Measurements from ENCODE around the gene PML.
A peak's percentile ranks its signal among the peaks of the same experiment; 100 is the strongest.

PML gene

GRCh38 chr15:73994413-73994883 is at the start of gene PML:
TSS of gene PML (plus strand) at chr15:73994716. CDS start at chr15:73994813, 97 bp downstream.
- peaks cover 65 to 73% of the 10 kb centered on the region in 2 donors for H3K4me1 ChIP-seq (ENCODE audit: control insufficient read depth in 1 of 2, insufficient read depth in 2 of 2, low read length in 2 of 2)
- peak within 1 kb of the TSS; percentile 87 for H3K27ac ChIP-seq (ENCODE audit: low read depth, low read length)
- no peaks in the 10 kb centered on the region for H3K27me3 ChIP-seq (ENCODE audit: control insufficient read depth in 1 of 2, insufficient read depth in 2 of 2, low read length in 2 of 2)
- no peaks in the 10 kb centered on the region for H3K9me3 ChIP-seq (ENCODE audit: control insufficient read depth in 1 of 2, low read length in 2 of 2)
- H3K4me3 ChIP-seq (ENCODE audit: low read depth in 1 of 2, low read length in 2 of 2), result peak within 1 kb of the TSS; percentile 92 to 98
- peak within 1 kb of the TSS; percentile 95 to 98 for H3K9ac ChIP-seq (ENCODE audit: low read depth in 1 of 2, low read length in 2 of 2)
- H3K36me3 ChIP-seq (ENCODE audit: control insufficient read depth in 1 of 2, insufficient read depth in 2 of 2, low read length in 2 of 2), result peaks cover 0 to 12% of the 10 kb centered on the region in 2 donors

GRCh38 chr15:73945130-73945508 is 49.4 kb upstream of the PML start:
- H3K9me3 ChIP-seq (ENCODE audit: control insufficient read depth in 1 of 2, low read length in 2 of 2), result no peaks in the 10 kb centered on the region
- no peaks in the 10 kb centered on the region for H3K27me3 ChIP-seq (ENCODE audit: control insufficient read depth in 1 of 2, insufficient read depth in 2 of 2, low read length in 2 of 2)
- no peak overlapping the region for H3K27ac ChIP-seq (ENCODE audit: low read depth, low read length)
- no peak overlapping the region for H3K4me3 ChIP-seq (ENCODE audit: low read depth in 1 of 2, low read length in 2 of 2)
- H3K36me3 ChIP-seq (ENCODE audit: control insufficient read depth in 1 of 2, insufficient read depth in 2 of 2, low read length in 2 of 2), result peaks cover 0 to 4% of the 10 kb centered on the region in 2 donors
- no peak overlapping the region for H3K9ac ChIP-seq (ENCODE audit: low read depth in 1 of 2, low read length in 2 of 2)
- H3K4me1 ChIP-seq (ENCODE audit: control insufficient read depth in 1 of 2, insufficient read depth in 2 of 2, low read length in 2 of 2), result peaks cover 5 to 7% of the 10 kb centered on the region in 2 donors

- no peak overlapping the region for H3K27ac ChIP-seq (ENCODE audit: low read depth, low read length)
- H3K4me1 ChIP-seq (ENCODE audit: control insufficient read depth in 1 of 2, insufficient read depth in 2 of 2, low read length in 2 of 2), result peaks cover 2 to 4% of the 10 kb centered on the region in 2 donors
- peaks cover 0 to 4% of the 10 kb centered on the region in 2 donors for H3K36me3 ChIP-seq (ENCODE audit: control insufficient read depth in 1 of 2, insufficient read depth in 2 of 2, low read length in 2 of 2)
- H3K4me3 ChIP-seq (ENCODE audit: low read depth in 1 of 2, low read length in 2 of 2), result no peak overlapping the region
- no peak overlapping the region for H3K9ac ChIP-seq (ENCODE audit: low read depth in 1 of 2, low read length in 2 of 2)
- H3K27me3 ChIP-seq (ENCODE audit: control insufficient read depth in 1 of 2, insufficient read depth in 2 of 2, low read length in 2 of 2), result no peaks in the 10 kb centered on the region
- no peaks in the 10 kb centered on the region for H3K9me3 ChIP-seq (ENCODE audit: control insufficient read depth in 1 of 2, low read length in 2 of 2)
These were observed 48.3 kb upstream of the PML start for GRCh38 chr15:73946046-73946721.

- no peak overlapping the region for H3K9ac ChIP-seq (ENCODE audit: low read depth in 1 of 2, low read length in 2 of 2)
These were observed 47.6 kb upstream of the PML start for GRCh38 chr15:73946795-73947370.

GRCh38 chr15:73947651-73948050 is 46.9 kb upstream of the PML start:
- H3K4me1 ChIP-seq (ENCODE audit: control insufficient read depth in 1 of 2, insufficient read depth in 2 of 2, low read length in 2 of 2), result peaks cover 9 to 15% of the 10 kb centered on the region in 2 donors
- peaks cover 0 to 4% of the 10 kb centered on the region in 2 donors for H3K36me3 ChIP-seq (ENCODE audit: control insufficient read depth in 1 of 2, insufficient read depth in 2 of 2, low read length in 2 of 2)
- H3K27me3 ChIP-seq (ENCODE audit: control insufficient read depth in 1 of 2, insufficient read depth in 2 of 2, low read length in 2 of 2), result no peaks in the 10 kb centered on the region
- no peaks in the 10 kb centered on the region for H3K9me3 ChIP-seq (ENCODE audit: control insufficient read depth in 1 of 2, low read length in 2 of 2)
- H3K27ac ChIP-seq (ENCODE audit: low read depth, low read length), result no peak overlapping the region
- H3K4me3 ChIP-seq (ENCODE audit: low read depth in 1 of 2, low read length in 2 of 2), result no peak overlapping the region
- no peak overlapping the region for H3K9ac ChIP-seq (ENCODE audit: low read depth in 1 of 2, low read length in 2 of 2)

More at GRCh38 chr15:73946795-73947370, 47.6 kb upstream of the PML start:
- no peaks in the 10 kb centered on the region for H3K27me3 ChIP-seq (ENCODE audit: control insufficient read depth in 1 of 2, insufficient read depth in 2 of 2, low read length in 2 of 2)
- H3K36me3 ChIP-seq (ENCODE audit: control insufficient read depth in 1 of 2, insufficient read depth in 2 of 2, low read length in 2 of 2), result peaks cover 0 to 4% of the 10 kb centered on the region in 2 donors
- no peak overlapping the region for H3K27ac ChIP-seq (ENCODE audit: low read depth, low read length)
- no peaks in the 10 kb centered on the region for H3K9me3 ChIP-seq (ENCODE audit: control insufficient read depth in 1 of 2, low read length in 2 of 2)
- H3K4me1 ChIP-seq (ENCODE audit: control insufficient read depth in 1 of 2, insufficient read depth in 2 of 2, low read length in 2 of 2), result peaks cover 9% of the 10 kb centered on the region in 2 donors
- no peak overlapping the region for H3K4me3 ChIP-seq (ENCODE audit: low read depth in 1 of 2, low read length in 2 of 2)

- Histone ChIP-seq H3K4me1 (ENCODE audit: control insufficient read depth in 1 of 2, insufficient read depth in 2 of 2, low read length in 2 of 2) (peaks cover 9 to 15% of the 10 kb centered on the region in 2 donors), H3K9ac (ENCODE audit: low read depth in 1 of 2, low read length in 2 of 2) (no peak overlapping the region), H3K27me3 (ENCODE audit: control insufficient read depth in 1 of 2, insufficient read depth in 2 of 2, low read length in 2 of 2) (no peaks in the 10 kb centered on the region), H3K36me3 (ENCODE audit: control insufficient read depth in 1 of 2, insufficient read depth in 2 of 2, low read length in 2 of 2) (peaks cover 0 to 4% of the 10 kb centered on the region in 2 donors), H3K27ac (ENCODE audit: low read depth, low read length) (no peak overlapping the region), H3K4me3 (ENCODE audit: low read depth in 1 of 2, low read length in 2 of 2) (no peak overlapping the region), H3K9me3 (ENCODE audit: control insufficient read depth in 1 of 2, low read length in 2 of 2) (no peaks in the 10 kb centered on the region)
These were observed 46.1 kb upstream of the PML start for GRCh38 chr15:73948396-73948795.

- Histone ChIP-seq H3K27ac (ENCODE audit: low read depth, low read length) (no peak overlapping the region), H3K9ac (ENCODE audit: low read depth in 1 of 2, low read length in 2 of 2) (no peak overlapping the region), H3K4me1 (ENCODE audit: control insufficient read depth in 1 of 2, insufficient read depth in 2 of 2, low read length in 2 of 2) (peaks cover 9 to 15% of the 10 kb centered on the region in 2 donors), H3K9me3 (ENCODE audit: control insufficient read depth in 1 of 2, low read length in 2 of 2) (no peaks in the 10 kb centered on the region), H3K4me3 (ENCODE audit: low read depth in 1 of 2, low read length in 2 of 2) (no peak overlapping the region), H3K36me3 (ENCODE audit: control insufficient read depth in 1 of 2, insufficient read depth in 2 of 2, low read length in 2 of 2) (peaks cover 0 to 4% of the 10 kb centered on the region in 2 donors), H3K27me3 (ENCODE audit: control insufficient read depth in 1 of 2, insufficient read depth in 2 of 2, low read length in 2 of 2) (no peaks in the 10 kb centered on the region)
These were observed 45.5 kb upstream of the PML start for GRCh38 chr15:73948982-73949381.

GRCh38 chr15:73949496-73949895 is 45.0 kb upstream of the PML start:
- Histone ChIP-seq H3K4me1 (ENCODE audit: control insufficient read depth in 1 of 2, insufficient read depth in 2 of 2, low read length in 2 of 2) (peaks cover 9 to 15% of the 10 kb centered on the region in 2 donors), H3K27me3 (ENCODE audit: control insufficient read depth in 1 of 2, insufficient read depth in 2 of 2, low read length in 2 of 2) (no peaks in the 10 kb centered on the region), H3K36me3 (ENCODE audit: control insufficient read depth in 1 of 2, insufficient read depth in 2 of 2, low read length in 2 of 2) (peaks cover 0 to 4% of the 10 kb centered on the region in 2 donors), H3K27ac (ENCODE audit: low read depth, low read length) (no peak overlapping the region), H3K9ac (ENCODE audit: low read depth in 1 of 2, low read length in 2 of 2) (no peak overlapping the region), H3K9me3 (ENCODE audit: control insufficient read depth in 1 of 2, low read length in 2 of 2) (no peaks in the 10 kb centered on the region), H3K4me3 (ENCODE audit: low read depth in 1 of 2, low read length in 2 of 2) (no peak overlapping the region)

- no peak overlapping the region for H3K4me3 ChIP-seq (ENCODE audit: low read depth in 1 of 2, low read length in 2 of 2)
- no peak overlapping the region for H3K27ac ChIP-seq (ENCODE audit: low read depth, low read length)
- peaks cover 0 to 4% of the 10 kb centered on the region in 2 donors for H3K36me3 ChIP-seq (ENCODE audit: control insufficient read depth in 1 of 2, insufficient read depth in 2 of 2, low read length in 2 of 2)
- H3K9me3 ChIP-seq (ENCODE audit: control insufficient read depth in 1 of 2, low read length in 2 of 2), result no peaks in the 10 kb centered on the region
- H3K27me3 ChIP-seq (ENCODE audit: control insufficient read depth in 1 of 2, insufficient read depth in 2 of 2, low read length in 2 of 2), result no peaks in the 10 kb centered on the region
- H3K4me1 ChIP-seq (ENCODE audit: control insufficient read depth in 1 of 2, insufficient read depth in 2 of 2, low read length in 2 of 2), result peaks cover 9 to 15% of the 10 kb centered on the region in 2 donors
- H3K9ac ChIP-seq (ENCODE audit: low read depth in 1 of 2, low read length in 2 of 2), result peak overlapping the region in 1 of 2 donors; percentile 10
These were observed 44.1 kb upstream of the PML start for GRCh38 chr15:73950479-73950830.

GRCh38 chr15:73950831-73951561 is 43.5 kb upstream of the PML start:
- peak overlapping the region; percentile 90 for H3K27ac ChIP-seq (ENCODE audit: low read depth, low read length)
- H3K4me3 ChIP-seq (ENCODE audit: low read depth in 1 of 2, low read length in 2 of 2), result no peak overlapping the region
- H3K9ac ChIP-seq (ENCODE audit: low read depth in 1 of 2, low read length in 2 of 2), result peak overlapping the region in 1 of 2 donors; percentile 10
- peaks cover 0 to 4% of the 10 kb centered on the region in 2 donors for H3K36me3 ChIP-seq (ENCODE audit: control insufficient read depth in 1 of 2, insufficient read depth in 2 of 2, low read length in 2 of 2)
- H3K4me1 ChIP-seq (ENCODE audit: control insufficient read depth in 1 of 2, insufficient read depth in 2 of 2, low read length in 2 of 2), result peaks cover 9 to 15% of the 10 kb centered on the region in 2 donors
- H3K27me3 ChIP-seq (ENCODE audit: control insufficient read depth in 1 of 2, insufficient read depth in 2 of 2, low read length in 2 of 2), result no peaks in the 10 kb centered on the region
- H3K9me3 ChIP-seq (ENCODE audit: control insufficient read depth in 1 of 2, low read length in 2 of 2), result no peaks in the 10 kb centered on the region

Data from duodenal mucosa (tissue), 2 donors.